GM10847 (cell line): ENCODE measurements around the gene IBA57.

Source experiments
- POLR2A ChIP-seq: IDR thresholded peaks from 2 replicates; pipeline ENCODE4 v1.6.1; 2011; ENCODE audit not compliant: insufficient read length; ENCODE audit errors: extremely low read depth

Gene IBA57

DNA sequence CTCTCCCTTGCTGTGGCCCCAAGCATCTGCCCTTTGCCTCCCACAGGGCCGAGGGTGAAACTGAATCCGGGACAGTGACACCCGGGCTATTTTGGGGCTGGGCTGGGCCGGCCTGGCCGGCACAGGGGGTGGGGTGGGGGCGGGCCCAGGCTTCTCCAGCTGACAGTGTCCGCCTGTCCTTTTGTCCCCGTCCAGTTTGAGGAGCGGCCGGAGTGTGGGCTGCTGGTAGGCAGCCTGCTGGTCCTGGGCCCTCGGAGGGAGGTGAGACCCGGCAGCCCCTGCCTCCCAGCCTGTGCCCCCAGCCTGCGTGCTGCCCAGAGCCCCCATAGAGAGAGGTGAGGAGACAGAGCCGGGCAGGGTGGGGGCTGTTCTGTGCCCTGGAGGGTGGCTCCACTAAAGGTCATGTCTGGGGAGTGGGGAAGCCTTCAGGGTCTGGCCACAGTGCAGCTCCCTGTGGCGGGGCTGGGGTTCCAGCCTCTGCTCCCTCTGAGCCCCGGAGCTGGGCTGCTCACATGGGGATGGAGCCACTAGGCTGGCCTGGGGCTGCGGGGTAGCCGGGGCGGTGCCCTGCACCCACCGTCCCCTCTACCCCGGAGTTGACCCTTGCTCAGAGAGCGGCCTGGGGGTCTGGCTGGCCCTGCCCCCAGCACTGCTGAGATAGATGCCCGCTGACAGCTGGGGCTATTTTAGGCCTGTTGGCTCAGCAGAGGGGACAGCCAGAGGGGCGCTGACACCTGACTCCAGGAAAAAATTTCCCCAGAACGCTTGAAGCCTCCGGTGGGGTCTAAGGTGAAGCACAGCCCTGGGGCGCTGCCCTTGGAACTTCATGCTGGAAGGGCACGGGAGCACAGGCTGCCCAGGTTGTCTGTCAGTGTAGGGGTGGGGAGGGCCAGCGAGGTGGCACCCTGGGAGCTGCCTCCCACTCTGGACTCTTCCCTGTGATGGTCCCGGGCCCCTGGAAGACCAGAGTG lies 42.5 kb downstream of the IBA57 start, which contains the start of gene OBSCN:
OBSCN (plus strand) TSS at position 194 of the 971 bp plus-strand sequence. CDS start 3,740 bp downstream, outside the sequence.
- no peak for TF ChIP-seq POLR2A

GRCh38 chr1:228208831-228209551 lies 43.4 kb downstream of the IBA57 start:
- no peak for TF ChIP-seq POLR2A

- TF ChIP-seq POLR2A: no peak
These were observed 44.1 kb downstream of the IBA57 start for GRCh38 chr1:228209657-228210056.

DNA sequence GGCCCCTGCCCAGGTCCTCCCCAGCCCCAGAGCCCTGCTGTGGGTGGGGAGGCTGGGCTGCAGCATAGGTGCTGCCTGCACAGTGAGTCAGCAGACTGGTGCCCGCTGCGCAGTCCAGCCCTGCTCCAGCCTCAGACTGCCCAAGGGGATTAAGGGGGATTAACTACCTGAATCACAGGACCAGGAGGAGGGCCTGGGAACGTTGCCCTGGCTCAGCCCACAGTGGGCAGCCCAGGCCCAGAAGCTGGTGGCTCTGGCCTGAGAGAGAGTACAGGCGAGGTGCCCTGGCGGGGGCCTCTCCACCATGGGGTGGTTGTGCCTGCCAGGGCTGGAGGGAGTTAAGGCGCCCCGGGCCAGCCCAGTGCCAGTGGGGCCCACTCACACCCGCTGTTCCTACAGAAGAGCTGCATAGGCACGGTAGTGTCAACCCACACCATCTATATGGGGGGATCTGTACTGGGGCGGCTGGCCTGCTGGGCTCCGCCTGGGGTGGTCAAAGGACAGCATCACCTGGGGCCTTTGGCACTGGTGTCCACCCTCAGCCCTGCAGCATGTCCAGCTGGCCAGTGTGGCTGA lies 44.6 kb downstream of the IBA57 start:
- TF ChIP-seq POLR2A: no peak

GRCh38 chr1:228210712-228211530 lies 45.3 kb downstream of the IBA57 start:
- TF ChIP-seq POLR2A: no peak

DNA sequence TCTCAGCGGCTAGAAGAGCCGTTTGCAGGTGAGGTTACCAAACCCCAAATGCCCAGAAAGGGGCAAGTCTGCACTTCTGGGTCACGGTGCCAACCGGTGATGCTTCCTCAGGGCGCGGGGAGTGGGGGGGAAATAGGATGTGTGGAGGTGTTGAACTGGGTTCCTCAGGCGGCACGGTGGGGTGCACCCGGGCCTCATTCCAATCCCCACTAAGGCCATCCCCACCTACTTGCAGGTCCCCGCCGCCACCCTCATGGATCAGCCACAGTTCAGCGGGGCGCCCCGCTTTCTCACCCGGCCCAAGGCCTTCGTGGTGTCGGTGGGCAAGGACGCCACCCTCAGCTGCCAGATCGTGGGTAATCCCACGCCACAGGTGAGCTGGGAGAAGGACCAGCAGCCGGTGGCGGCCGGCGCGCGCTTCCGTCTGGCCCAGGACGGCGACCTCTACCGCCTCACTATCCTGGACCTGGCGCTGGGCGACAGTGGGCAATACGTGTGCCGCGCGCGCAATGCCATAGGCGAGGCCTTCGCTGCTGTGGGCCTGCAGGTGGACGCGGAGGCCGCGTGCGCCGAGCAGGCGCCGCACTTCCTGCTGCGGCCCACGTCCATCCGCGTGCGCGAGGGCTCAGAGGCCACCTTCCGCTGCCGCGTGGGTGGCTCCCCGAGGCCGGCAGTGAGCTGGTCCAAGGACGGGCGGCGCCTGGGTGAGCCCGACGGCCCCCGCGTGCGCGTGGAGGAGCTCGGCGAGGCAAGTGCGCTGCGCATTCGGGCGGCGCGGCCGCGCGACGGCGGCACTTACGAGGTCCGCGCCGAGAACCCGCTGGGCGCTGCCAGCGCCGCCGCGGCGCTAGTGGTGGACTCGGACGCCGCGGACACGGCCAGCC lies 46.2 kb downstream of the IBA57 start:
- TF ChIP-seq POLR2A: no peak

- TF ChIP-seq POLR2A: no peak
These were observed 46.9 kb downstream of the IBA57 start for GRCh38 chr1:228212415-228212965.

- no peak for TF ChIP-seq POLR2A
These were observed 47.6 kb downstream of the IBA57 start for GRCh38 chr1:228212966-228213844.

DNA sequence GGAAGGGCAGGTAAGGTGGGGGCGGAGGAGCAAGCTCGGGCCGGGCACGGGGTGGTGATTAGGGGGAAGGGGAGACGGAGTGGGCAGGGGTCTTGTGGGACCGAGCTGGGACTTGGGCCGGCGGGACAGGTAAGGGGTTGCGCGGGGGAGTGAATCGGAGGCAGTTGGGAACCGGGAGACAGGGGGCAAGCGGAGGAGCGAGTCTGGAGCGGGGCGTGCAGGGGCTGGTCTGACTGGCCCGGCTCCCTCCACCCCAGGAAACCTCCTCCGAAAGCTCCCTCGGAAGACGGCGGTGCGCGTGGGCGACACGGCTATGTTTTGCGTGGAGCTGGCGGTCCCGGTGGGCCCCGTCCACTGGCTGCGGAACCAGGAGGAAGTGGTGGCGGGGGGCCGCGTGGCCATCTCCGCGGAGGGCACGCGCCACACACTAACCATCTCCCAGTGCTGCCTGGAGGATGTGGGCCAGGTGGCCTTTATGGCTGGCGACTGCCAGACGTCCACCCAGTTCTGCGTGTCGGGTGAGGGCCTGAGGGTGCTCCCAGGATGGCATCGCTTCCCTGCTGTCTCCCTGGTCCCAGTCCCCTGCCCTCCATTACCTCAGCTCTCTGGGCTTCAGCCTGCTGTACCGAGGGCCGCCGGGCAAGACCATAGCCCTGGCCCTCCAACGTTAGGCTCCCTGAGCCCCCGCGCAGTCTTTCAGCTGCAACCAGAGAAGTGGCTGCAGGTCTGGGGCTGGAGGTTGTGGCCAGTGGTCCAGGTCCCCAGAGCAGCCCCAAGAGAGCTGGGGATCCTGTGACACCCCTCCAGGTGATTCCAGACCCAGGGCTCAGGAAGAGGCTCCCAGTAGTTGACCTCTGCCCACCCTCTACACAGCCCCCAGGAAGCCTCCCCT lies 48.6 kb downstream of the IBA57 start:
- TF ChIP-seq POLR2A: no peak

DNA sequence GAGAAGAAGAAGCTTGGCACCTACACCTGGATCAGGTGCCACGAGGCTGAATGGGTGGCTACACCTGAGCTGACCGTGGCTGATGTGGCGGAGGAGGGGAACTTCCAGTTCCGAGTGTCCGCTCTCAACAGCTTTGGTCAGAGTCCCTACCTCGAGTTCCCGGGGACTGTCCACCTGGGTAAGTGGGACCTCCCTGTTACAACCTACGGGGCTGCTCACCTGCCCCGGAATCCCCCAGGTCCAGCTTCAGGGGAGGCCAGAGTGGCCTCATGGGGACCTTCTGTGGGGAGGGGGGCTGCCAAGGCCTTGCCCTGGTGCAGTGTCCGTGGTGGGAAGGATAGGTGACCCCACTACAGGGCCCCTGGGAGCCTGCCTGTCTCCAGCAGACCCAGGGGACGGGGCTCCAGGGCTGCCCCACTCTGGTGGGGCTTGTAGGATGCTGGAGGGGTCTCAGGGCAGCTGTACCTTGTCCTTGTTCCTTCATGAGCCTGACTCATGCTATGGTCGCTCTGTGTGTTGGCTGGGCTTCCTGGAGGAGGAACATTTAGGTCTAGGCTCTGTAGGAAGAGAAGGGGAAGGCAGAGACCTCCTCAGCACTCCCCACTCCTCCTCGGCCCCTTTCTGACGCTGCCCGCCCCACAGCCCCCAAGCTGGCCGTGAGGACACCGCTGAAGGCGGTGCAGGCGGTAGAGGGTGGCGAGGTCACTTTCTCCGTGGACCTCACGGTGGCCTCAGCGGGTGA lies 49.5 kb downstream of the IBA57 start:
- no peak for TF ChIP-seq POLR2A

GRCh38 chr1:228215663-228216116 lies 50.1 kb downstream of the IBA57 start:
- TF ChIP-seq POLR2A: no peak
